Hepatic stellate cell (primary cell): ENCODE measurements around the gene SMOC2.
"Not testable (repeated sequence)": the region's sequence is repeated elsewhere in the genome, so short reads cannot be mapped to it uniquely, and the experiment has no call there.

Source experiments
- DNase-seq: peaks from one replicate; pipeline ENCODE4 v3.0.0; 2011; ENCODE audit warnings: low spot score

SMOC2 gene

GRCh38 chr6:168517742-168518347, 76.9 kb downstream of the SMOC2 start:
- DNase-seq: no peak

- no peak for DNase-seq
Observed at GRCh38 chr6:168518348-168518745, 77.4 kb downstream of the SMOC2 start.

GRCh38 chr6:168518867-168519266, 77.9 kb downstream of the SMOC2 start:
- DNase-seq: no peak

- DNase-seq: no peak
Observed at GRCh38 chr6:168520233-168520632, 79.2 kb downstream of the SMOC2 start.

GRCh38 chr6:168524571-168525001, 83.6 kb downstream of the SMOC2 start:
- no peak for DNase-seq

- no peak for DNase-seq
Observed at GRCh38 chr6:168525114-168525513, 84.1 kb downstream of the SMOC2 start.

GRCh38 chr6:168525926-168526630, 85.1 kb downstream of the SMOC2 start:
- no peak for DNase-seq

GRCh38 chr6:168526841-168527281, 85.9 kb downstream of the SMOC2 start:
- no peak for DNase-seq

- DNase-seq: no peak
Observed at GRCh38 chr6:168527451-168528210, 86.6 kb downstream of the SMOC2 start.

GRCh38 chr6:168528474-168529095, 87.6 kb downstream of the SMOC2 start:
- DNase-seq: no peak

GRCh38 chr6:168529214-168529613, 88.2 kb downstream of the SMOC2 start:
- no peak for DNase-seq

- DNase-seq: no peak
Observed at GRCh38 chr6:168530653-168531071, 89.7 kb downstream of the SMOC2 start.

GRCh38 chr6:168532070-168532469, 91.1 kb downstream of the SMOC2 start:
- no peak for DNase-seq

GRCh38 chr6:168533414-168533813, 92.4 kb downstream of the SMOC2 start:
- DNase-seq: no peak

- no peak for DNase-seq
Observed at GRCh38 chr6:168534265-168534664, 93.3 kb downstream of the SMOC2 start.

- no peak for DNase-seq
Observed at GRCh38 chr6:168535711-168536110, 94.7 kb downstream of the SMOC2 start.

GRCh38 chr6:168536196-168536595, 95.2 kb downstream of the SMOC2 start:
- no peak for DNase-seq

- DNase-seq: no peak
Observed at GRCh38 chr6:168536665-168537539, 95.9 kb downstream of the SMOC2 start.

GRCh38 chr6:168537540-168537884, 96.5 kb downstream of the SMOC2 start:
- no peak for DNase-seq

GRCh38 chr6:168538188-168538891, 97.4 kb downstream of the SMOC2 start:
- DNase-seq: not testable (repeated sequence)
